Bronchial epithelial cell (primary cell): Measurements from ENCODE around the gene MGAT5B. TPM values are rescaled to one million over a fixed set of nuclear protein-coding genes. Genes with fewer than 3 reads are reported as not detected.

Source experiments
- DNase-seq: peaks from one replicate; pipeline ENCODE4 v3.0.0-alpha.2; 2010; ENCODE audit warnings: low read depth
- FAIRE-seq: peaks from 2 replicates; lab custom pipeline; 2011; peaks lifted over from hg19 to GRCh38; lab: Jason Lieb, UNC
- H3K27me3 ChIP-seq: 2 replicates; pipeline ENCODE4 v1.5.1; 2011; ENCODE audit warnings: low read length; ENCODE audit not compliant: control insufficient read depth, insufficient read depth
- H3K36me3 ChIP-seq: 2 replicates; pipeline ENCODE4 v1.5.1; 2011; ENCODE audit warnings: low read length; ENCODE audit not compliant: control insufficient read depth, insufficient read depth
- H3K4me3 ChIP-seq: 2 replicates; pipeline ENCODE4 v1.5.1; 2011; ENCODE audit warnings: mild to moderate bottlenecking, low read depth, low read length, control low read depth
- total RNA-seq: library from RNA; depleted of rRNA; stranded (reverse); fragments of >200 nt; gene quantifications from 2 replicates; pipeline ENCODE4 v1.2.1, GENCODE V29; 2014
- TF ChIP-seq, protein P1 (sequence below): IDR thresholded peaks from 2 replicates; pipeline ENCODE4 v1.5.1; 2011; ENCODE audit warnings: mild to moderate bottlenecking, moderate library complexity, low read length, control low read depth, inconsistent platforms; ENCODE audit not compliant: insufficient read depth, severe bottlenecking

Gene MGAT5B
- total RNA-seq, 1 donor from 2014 or later, result not detected

DNA sequence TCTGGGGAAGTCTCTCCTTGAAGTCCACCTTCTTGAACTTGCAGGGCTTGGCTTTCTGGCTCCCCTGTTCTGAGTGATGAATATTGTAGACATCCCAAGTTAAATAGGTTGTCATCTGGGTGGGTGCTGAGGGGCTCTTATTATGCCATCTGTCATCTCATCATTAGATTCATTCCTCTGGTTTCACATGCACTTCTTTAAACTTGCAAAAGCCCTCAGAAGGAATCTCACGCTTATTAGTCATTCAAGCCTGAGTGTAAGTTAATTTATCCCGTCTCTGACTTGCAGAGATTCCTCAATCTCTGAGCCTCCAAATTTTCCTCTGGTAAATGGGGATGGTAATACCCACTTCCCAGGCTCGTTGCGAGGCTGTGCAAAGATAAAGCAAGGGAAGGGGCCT, 5.7 kb downstream of the MGAT5B start:
- DNase-seq (no peak), FAIRE-seq (no peak)
- TF ChIP-seq, protein P1, sequence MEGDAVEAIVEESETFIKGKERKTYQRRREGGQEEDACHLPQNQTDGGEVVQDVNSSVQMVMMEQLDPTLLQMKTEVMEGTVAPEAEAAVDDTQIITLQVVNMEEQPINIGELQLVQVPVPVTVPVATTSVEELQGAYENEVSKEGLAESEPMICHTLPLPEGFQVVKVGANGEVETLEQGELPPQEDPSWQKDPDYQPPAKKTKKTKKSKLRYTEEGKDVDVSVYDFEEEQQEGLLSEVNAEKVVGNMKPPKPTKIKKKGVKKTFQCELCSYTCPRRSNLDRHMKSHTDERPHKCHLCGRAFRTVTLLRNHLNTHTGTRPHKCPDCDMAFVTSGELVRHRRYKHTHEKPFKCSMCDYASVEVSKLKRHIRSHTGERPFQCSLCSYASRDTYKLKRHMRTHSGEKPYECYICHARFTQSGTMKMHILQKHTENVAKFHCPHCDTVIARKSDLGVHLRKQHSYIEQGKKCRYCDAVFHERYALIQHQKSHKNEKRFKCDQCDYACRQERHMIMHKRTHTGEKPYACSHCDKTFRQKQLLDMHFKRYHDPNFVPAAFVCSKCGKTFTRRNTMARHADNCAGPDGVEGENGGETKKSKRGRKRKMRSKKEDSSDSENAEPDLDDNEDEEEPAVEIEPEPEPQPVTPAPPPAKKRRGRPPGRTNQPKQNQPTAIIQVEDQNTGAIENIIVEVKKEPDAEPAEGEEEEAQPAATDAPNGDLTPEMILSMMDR, result no peak
- Histone ChIP-seq H3K4me3 (no peak overlapping the region), H3K36me3 (no peaks in the 10 kb centered on the region), H3K27me3 (peaks cover 16% of the 10 kb centered on the region)

DNA sequence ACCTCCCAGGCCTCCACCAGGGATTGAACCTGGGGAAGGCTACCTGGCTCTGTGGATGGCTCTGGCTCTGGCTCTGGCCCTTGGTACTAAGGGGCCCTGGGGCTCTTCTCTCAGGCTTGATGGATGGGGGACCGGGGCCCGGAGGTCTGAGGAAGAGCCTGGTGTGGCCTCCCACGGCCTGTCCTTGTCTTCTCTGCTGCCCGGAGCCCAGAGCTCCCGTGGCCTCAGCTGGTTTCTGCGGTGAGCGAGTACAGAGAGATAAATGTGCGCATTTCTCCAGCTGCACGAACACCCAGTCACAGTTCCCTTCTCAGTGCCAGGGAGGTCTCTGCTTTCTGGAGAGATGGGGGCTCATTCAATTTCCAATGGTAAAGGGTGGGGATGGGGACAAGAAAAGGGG, 9.2 kb downstream of the MGAT5B start:
- H3K36me3 ChIP-seq, result no peaks in the 10 kb centered on the region

DNA sequence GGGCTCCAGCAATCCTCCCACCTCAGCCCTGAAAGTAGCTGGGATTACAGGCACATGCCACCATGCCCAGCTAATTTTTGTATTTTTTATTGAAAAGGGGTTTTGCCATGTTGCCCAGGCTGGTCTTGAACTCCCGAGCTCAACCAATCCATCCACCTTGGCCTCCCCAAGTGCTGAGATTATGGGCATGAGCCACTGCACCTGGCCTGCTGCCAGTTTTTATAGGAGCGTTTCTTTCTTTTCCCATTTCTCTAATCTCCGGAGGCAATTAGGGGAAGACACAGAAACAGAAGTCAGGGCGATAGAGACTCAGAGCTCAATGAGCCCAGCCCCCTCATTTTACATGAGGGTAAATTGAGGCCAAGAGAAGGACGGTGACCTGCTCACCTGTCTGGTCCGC, 10.4 kb downstream of the MGAT5B start:
- FAIRE-seq, result no peak
- DNase-seq, result no peak
- no peak overlapping the region for H3K4me3 ChIP-seq
- H3K27me3 ChIP-seq, result peaks cover 10% of the 10 kb centered on the region
- TF ChIP-seq, protein P1, result no peak
- H3K36me3 ChIP-seq, result no peaks in the 10 kb centered on the region

More for the DNA sequence above, 9.2 kb downstream of the MGAT5B start:
- Histone ChIP-seq H3K4me3 (no peak overlapping the region), H3K27me3 (peaks cover 10% of the 10 kb centered on the region)
- DNase-seq (no peak), FAIRE-seq (no peak)
- TF ChIP-seq, protein P1, result no peak

DNA sequence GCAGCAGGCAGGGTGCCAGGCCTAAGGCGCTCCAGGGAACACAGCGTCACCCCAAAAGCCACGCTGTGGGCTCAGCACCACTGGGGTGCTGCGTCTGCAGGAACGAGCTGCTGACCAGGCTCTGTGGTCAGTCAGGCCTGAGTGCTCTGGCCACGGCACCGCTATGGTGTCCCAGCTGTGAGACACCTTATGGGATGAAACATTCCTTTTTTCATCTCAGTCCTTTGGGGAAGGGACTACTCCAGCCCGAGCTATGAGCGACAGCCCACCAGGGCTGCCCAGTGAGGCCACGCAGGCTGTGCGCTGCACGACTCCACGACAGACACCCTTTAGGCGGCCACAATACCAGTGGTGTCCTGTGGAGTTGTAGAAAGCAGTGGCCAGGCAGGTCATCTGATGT, 11.1 kb downstream of the MGAT5B start:
- no peak for DNase-seq
- peaks cover 12% of the 10 kb centered on the region for H3K27me3 ChIP-seq
- no peak overlapping the region for H3K4me3 ChIP-seq
- TF ChIP-seq, protein P1, result no peak
- H3K36me3 ChIP-seq, result no peaks in the 10 kb centered on the region
- no peak for FAIRE-seq

DNA sequence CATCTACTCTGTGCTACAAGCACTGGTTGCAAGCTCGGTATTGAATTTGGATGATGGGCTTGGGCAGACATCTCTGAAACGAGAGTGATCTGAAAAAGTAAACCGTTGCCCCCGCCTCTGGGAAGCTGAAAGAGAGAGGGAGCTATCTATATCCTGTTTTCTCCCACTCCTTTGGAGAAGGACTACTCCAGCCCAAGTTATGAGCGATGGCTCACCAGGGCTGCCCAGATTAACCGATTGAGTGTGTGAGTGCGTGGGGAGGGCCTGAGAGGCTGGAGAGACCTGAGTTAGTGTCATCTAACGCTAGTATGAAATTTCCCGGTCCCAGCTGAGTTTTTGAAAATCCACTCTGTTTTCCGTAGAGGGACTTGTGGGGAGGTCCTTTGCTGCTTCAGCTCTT, 11.5 kb downstream of the MGAT5B start:
- Histone ChIP-seq H3K4me3 (no peak overlapping the region), H3K27me3 (peaks cover 12% of the 10 kb centered on the region), H3K36me3 (no peaks in the 10 kb centered on the region)
- DNase-seq, result no peak
- TF ChIP-seq, protein P1, result no peak
- no peak for FAIRE-seq

DNA sequence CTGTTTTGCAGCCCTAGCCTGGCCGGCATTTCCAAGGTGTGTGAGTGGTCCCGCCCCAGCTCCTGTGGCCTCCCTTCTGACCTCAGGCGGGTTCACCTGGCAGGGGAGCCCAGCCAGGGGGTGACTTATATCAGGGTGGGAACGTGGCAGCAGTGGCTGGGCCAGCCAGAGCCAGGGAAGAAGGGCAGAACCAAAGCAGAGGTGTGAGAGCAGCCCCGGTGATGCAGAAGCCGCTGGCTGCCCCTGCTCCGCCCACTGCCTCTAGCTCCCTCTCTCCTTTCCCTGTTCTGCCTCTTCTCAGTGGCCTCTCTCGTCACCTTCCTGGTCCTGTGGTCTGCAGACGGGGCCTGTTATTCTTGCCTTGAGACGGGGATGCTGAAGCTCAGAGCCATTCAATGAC, 12.1 kb downstream of the MGAT5B start:
- no peak overlapping the region for H3K4me3 ChIP-seq
- TF ChIP-seq, protein P1, result no peak
- peaks cover 12% of the 10 kb centered on the region for H3K27me3 ChIP-seq
- DNase-seq (no peak), FAIRE-seq (no peak)
- no peaks in the 10 kb centered on the region for H3K36me3 ChIP-seq
